HEK293 (cell line): Measurements from ENCODE around the gene UBXN1.

Experiments used
- CTCF ChIA-PET: fragments of 350-600 bp; formaldehyde crosslinking; extraction: SDS; loops from one replicate; lab custom pipeline; 2021; ENCODE audit warnings: antibody characterized with exemption; lab: Yijun Ruan, JAX
- POLR2A ChIA-PET: fragments of 300-600 bp; formaldehyde crosslinking; extraction: SDS; loops from one replicate; lab custom pipeline; 2020; ENCODE audit warnings: antibody characterized with exemption, inconsistent platforms; lab: Yijun Ruan, JAX
- H3K27ac ChIP-seq: fragments of 200-500 bp; sonication (Bioruptor generic); 2 replicates; pipeline ENCODE4 v1.5.1; 2014; ENCODE audit warnings: low read depth, low read length, control low read depth, inconsistent platforms; ENCODE audit errors: extremely low read depth
- H3K36me3 ChIP-seq, 2 experiments: fragments of 200-500 bp in 1 of 2; sonication (Bioruptor generic) in 1 of 2; 1 replicate in 1 of 2; 2 replicates in 1 of 2; pipeline ENCODE4 v1.5.1; 2014 to 2017; ENCODE audit warnings: inconsistent platforms in 2 of 2, low read length in 2 of 2; ENCODE audit not compliant: control insufficient read depth in 2 of 2, insufficient read depth in 1 of 2
- H3K4me1 ChIP-seq: fragments of 200-500 bp; sonication (Bioruptor generic); 2 replicates; pipeline ENCODE4 v1.5.1; 2014; ENCODE audit warnings: mild to moderate bottlenecking, low read length, inconsistent platforms; ENCODE audit not compliant: control insufficient read depth, insufficient read depth
- H3K4me3 ChIP-seq: 2 replicates; pipeline ENCODE4 v1.5.1; 2011; ENCODE audit warnings: low read depth, mild to moderate bottlenecking, control low read depth, low read length, moderate library complexity
- H3K9me3 ChIP-seq: fragments of 200-500 bp; sonication (Bioruptor generic); 2 replicates; pipeline ENCODE4 v1.5.1; 2014; ENCODE audit warnings: low read depth, low read length, inconsistent platforms; ENCODE audit not compliant: control insufficient read depth, insufficient read depth
- BCL11A ChIP-seq: fragments of 450-650 bp; formaldehyde crosslinking; IDR thresholded peaks from 2 replicates; pipeline ENCODE4 v1.5.1; 2016; ENCODE audit warnings: low read depth, missing biosample characterization, missing genetic modification characterization
- KLF7 ChIP-seq: fragments of 450-650 bp; formaldehyde crosslinking; IDR thresholded peaks from 2 replicates; pipeline ENCODE4 v1.5.1; 2016; ENCODE audit warnings: missing biosample characterization, missing genetic modification characterization, borderline replicate concordance
- MEIS1 ChIP-seq: sonication (generic); formaldehyde crosslinking; IDR thresholded peaks from 2 replicates; pipeline ENCODE4 v1.8.1; 2022; ENCODE audit warnings: missing genetic modification reagents, mild to moderate bottlenecking, borderline replicate concordance
- PATZ1 ChIP-seq: fragments of 450-650 bp; formaldehyde crosslinking; IDR thresholded peaks from 2 replicates; pipeline ENCODE4 v1.5.1; 2016; ENCODE audit warnings: missing biosample characterization, missing genetic modification characterization
- PRDM10 ChIP-seq: fragments of 450-650 bp; formaldehyde crosslinking; IDR thresholded peaks from 2 replicates; pipeline ENCODE4 v1.5.1; 2016; ENCODE audit warnings: missing biosample characterization, missing genetic modification characterization
- SP2 ChIP-seq: fragments of 450-650 bp; formaldehyde crosslinking; IDR thresholded peaks from 2 replicates; pipeline ENCODE4 v1.5.1; 2016; ENCODE audit warnings: missing biosample characterization, missing genetic modification characterization
- TRIM28 ChIP-seq: IDR thresholded peaks from 2 replicates; pipeline ENCODE4 v1.6.1; 2011; ENCODE audit warnings: low read length, control low read depth, borderline replicate concordance
- ZBTB10 ChIP-seq: fragments of 450-650 bp; formaldehyde crosslinking; IDR thresholded peaks from 2 replicates; pipeline ENCODE4 v1.5.1; 2016; ENCODE audit warnings: missing biosample characterization, missing genetic modification characterization
- ZNF174 ChIP-seq: fragments of 450-650 bp; formaldehyde crosslinking; IDR thresholded peaks from 2 replicates; pipeline ENCODE4 v1.5.0; 2017; ENCODE audit warnings: missing biosample characterization, mild to moderate bottlenecking, missing genetic modification characterization
- ZNF629 ChIP-seq: fragments of 450-650 bp; formaldehyde crosslinking; IDR thresholded peaks from 2 replicates; pipeline ENCODE4 v1.5.1; 2017; ENCODE audit warnings: missing biosample characterization, missing genetic modification characterization
- ZNF670 ChIP-seq: fragments of 450-650 bp; formaldehyde crosslinking; IDR thresholded peaks from 2 replicates; pipeline ENCODE4 v1.5.1; 2016; ENCODE audit warnings: missing biosample characterization, missing genetic modification characterization, low read depth
- ZNF692 ChIP-seq: fragments of 450-650 bp; formaldehyde crosslinking; IDR thresholded peaks from 2 replicates; pipeline ENCODE4 v1.5.1; 2016; ENCODE audit warnings: missing biosample characterization, missing genetic modification characterization
- ZNF76 ChIP-seq: fragments of 450-650 bp; formaldehyde crosslinking; IDR thresholded peaks from 2 replicates; pipeline ENCODE4; 2016; ENCODE audit warnings: low read depth, missing biosample characterization, missing genetic modification characterization, borderline replicate concordance
- ZNF777 ChIP-seq: fragments of 450-650 bp; formaldehyde crosslinking; IDR thresholded peaks from 2 replicates; pipeline ENCODE4 v1.5.1; 2017; ENCODE audit warnings: missing biosample characterization, missing genetic modification characterization, borderline replicate concordance
- ZNF791 ChIP-seq: fragments of 450-650 bp; formaldehyde crosslinking; IDR thresholded peaks from 2 replicates; pipeline ENCODE4 v1.5.1; 2016; ENCODE audit warnings: missing biosample characterization, missing genetic modification characterization
- ZNF843 ChIP-seq: fragments of 450-650 bp; formaldehyde crosslinking; IDR thresholded peaks from 2 replicates; pipeline ENCODE4 v1.5.1; 2016; ENCODE audit warnings: missing biosample characterization, missing genetic modification characterization
- ZSCAN16 ChIP-seq: fragments of 450-650 bp; formaldehyde crosslinking; IDR thresholded peaks from 2 replicates; pipeline ENCODE4 v1.5.1; 2016; ENCODE audit warnings: missing biosample characterization, missing genetic modification characterization
- TF ChIP-seq, protein P1 (sequence below): fragments of 450-650 bp; formaldehyde crosslinking; IDR thresholded peaks from 2 replicates; pipeline ENCODE4 v1.5.1; 2016; ENCODE audit warnings: missing biosample characterization, missing genetic modification characterization
- TF ChIP-seq, protein P2 (sequence below): fragments of 450-650 bp; formaldehyde crosslinking; IDR thresholded peaks from 2 replicates; pipeline ENCODE4 v1.5.1; 2016; ENCODE audit warnings: missing biosample characterization, missing genetic modification characterization

Gene UBXN1

DNA sequence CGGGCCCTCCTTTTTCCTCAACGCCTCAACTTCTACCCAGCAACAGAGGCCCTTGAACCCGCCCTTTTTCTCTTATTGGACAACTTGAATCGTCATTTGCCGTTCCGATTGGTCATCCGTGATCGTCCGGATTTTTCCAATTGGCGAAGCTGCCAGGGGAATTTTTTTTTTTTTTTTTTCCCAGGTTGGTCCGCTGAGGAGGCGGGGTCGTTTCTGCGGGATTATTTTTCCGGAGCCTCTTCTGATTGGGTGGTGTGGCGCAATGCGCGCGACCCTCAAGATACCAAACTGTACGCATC lies 48.9 kb upstream of the UBXN1 start:
- ChIA-PET CTCF (interaction anchor here (0.5 to 1.0 kb wide), 4 partner anchors 58 to 367 kb away, joined by 3 to 5 read pairs (median 4); partner anchors contain the start of genes C11orf98 and CSKMT), POLR2A (interaction anchor here (0.5 to 10.0 kb wide), 38 partner anchors 10 to 163 kb away, joined by 3 to 137 read pairs (median 7); partner anchors contain the start of genes BSCL2, C11orf98, CSKMT and EEF1G)
- TF ChIP-seq MEIS1 (no peak), KLF7 (no peak), ZNF791 (no peak), ZNF76 (tag by site-specific recombination) (no peak), ZNF629 (tag by site-specific recombination) (no peak), PRDM10 (tag by site-specific recombination) (peak; percentile 96), SP2 (peak; percentile 58), ZNF843 (no peak), ZNF692 (tag by site-specific recombination) (no peak)
- TF ChIP-seq, protein P1, sequence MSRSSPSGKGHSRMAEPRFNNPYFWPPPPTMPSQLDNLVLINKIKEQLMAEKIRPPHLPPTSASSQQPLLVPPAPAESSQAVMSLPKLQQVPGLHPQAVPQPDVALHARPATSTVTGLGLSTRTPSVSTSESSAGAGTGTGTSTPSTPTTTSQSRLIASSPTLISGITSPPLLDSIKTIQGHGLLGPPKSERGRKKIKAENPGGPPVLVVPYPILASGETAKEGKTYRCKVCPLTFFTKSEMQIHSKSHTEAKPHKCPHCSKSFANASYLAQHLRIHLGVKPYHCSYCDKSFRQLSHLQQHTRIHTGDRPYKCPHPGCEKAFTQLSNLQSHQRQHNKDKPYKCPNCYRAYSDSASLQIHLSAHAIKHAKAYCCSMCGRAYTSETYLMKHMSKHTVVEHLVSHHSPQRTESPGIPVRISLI (tag by site-specific recombination) = peak; percentile 97
- Histone ChIP-seq H3K4me3 (peak overlapping the region; percentile 93), H3K36me3 (peaks cover 12 to 45% of the 10 kb centered on the region in 2 experiments; a peak in 2 of 3 replicates), H3K9me3 (no peaks in the 10 kb centered on the region), H3K27ac (peak overlapping the region; percentile 98), H3K4me1 (peaks cover 4% of the 10 kb centered on the region; the same call in 1 of the 2 replicates)

DNA sequence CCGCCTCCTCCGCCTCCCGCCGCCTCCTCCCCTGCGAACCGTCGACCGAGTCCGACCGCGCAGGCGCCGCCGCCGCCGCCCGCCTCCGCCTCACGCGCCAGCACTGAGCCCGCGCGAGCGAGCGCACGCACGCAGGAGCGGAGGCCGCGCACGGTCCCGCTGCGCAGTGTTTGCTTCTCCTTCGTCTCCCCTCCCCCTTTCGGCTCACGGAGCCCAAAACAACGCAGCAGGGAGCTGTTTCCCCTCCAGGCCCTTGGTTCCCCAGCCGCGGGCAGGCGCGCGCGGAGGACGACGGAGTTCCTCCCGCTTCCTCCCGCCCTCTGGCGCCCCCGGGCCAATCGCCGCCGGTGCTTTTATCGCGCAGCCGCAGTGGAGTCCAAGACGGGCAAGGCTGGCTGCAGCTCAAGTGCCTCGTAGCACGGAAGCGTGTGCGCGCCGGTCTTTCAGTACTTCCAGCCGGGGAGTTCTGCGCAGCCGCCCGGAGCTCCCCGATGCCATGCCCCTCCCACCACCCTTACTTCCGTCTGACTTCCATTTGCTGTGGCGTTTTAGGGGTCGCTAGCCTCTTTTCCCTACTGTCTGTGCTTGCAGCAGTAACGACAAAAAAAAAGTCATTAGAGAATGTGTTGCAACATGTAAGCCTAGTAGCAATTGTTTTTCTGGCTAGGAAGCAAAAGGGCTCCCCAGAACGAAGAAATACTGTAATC lies 48.4 kb upstream of the UBXN1 start, which contains the start of gene HNRNPUL2:
TSS of gene HNRNPUL2 (minus strand) at position 293 of the 707 bp plus-strand sequence. CDS start 301 bp downstream, outside the sequence.
- no peaks in the 10 kb centered on the region for H3K9me3 ChIP-seq
- ChIA-PET CTCF (interaction anchor here (0.5 to 1.0 kb wide), 6 partner anchors 26 to 366 kb away, joined by 3 to 6 read pairs (median 4); partner anchors contain the start of genes C11orf98, CSKMT and ZBTB3), POLR2A (interaction anchor here (0.5 to 10.0 kb wide), 42 partner anchors 9 to 163 kb away, joined by 3 to 137 read pairs (median 5); partner anchors contain the start of genes BSCL2, C11orf98, CSKMT and EEF1G)
- H3K36me3 ChIP-seq = peaks cover 12 to 50% of the 10 kb centered on the region in 2 experiments; a peak in 2 of 3 replicates
- peak within 1 kb of the TSS; percentile 93 for H3K4me3 ChIP-seq
- H3K4me1 ChIP-seq = peaks cover 4% of the 10 kb centered on the region; the same call in 1 of the 2 replicates
- peak within 1 kb of the TSS; percentile 98 for H3K27ac ChIP-seq
- TF ChIP-seq, protein P2, sequence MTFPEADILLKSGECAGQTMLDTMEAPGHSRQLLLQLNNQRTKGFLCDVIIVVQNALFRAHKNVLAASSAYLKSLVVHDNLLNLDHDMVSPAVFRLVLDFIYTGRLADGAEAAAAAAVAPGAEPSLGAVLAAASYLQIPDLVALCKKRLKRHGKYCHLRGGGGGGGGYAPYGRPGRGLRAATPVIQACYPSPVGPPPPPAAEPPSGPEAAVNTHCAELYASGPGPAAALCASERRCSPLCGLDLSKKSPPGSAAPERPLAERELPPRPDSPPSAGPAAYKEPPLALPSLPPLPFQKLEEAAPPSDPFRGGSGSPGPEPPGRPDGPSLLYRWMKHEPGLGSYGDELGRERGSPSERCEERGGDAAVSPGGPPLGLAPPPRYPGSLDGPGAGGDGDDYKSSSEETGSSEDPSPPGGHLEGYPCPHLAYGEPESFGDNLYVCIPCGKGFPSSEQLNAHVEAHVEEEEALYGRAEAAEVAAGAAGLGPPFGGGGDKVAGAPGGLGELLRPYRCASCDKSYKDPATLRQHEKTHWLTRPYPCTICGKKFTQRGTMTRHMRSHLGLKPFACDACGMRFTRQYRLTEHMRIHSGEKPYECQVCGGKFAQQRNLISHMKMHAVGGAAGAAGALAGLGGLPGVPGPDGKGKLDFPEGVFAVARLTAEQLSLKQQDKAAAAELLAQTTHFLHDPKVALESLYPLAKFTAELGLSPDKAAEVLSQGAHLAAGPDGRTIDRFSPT (tag by site-specific recombination) = peak; percentile 79
- TF ChIP-seq PATZ1 = peak; percentile 78
- no peak for TF ChIP-seq ZNF174 (tag by site-specific recombination)
- no peak for TF ChIP-seq ZNF777 (tag by site-specific recombination)
- peak; percentile 51; the same call in 1 of the 2 replicates for TF ChIP-seq TRIM28
- no peak for TF ChIP-seq ZSCAN16 (tag by site-specific recombination)
- peak; percentile 62; the same call in 1 of the 2 replicates for TF ChIP-seq ZBTB10 (tag by site-specific recombination)
- TF ChIP-seq BCL11A (tag by site-specific recombination) = no peak
- no peak for TF ChIP-seq ZNF670 (tag by site-specific recombination)
